KOPT-K1 (cell line): Measurements from ENCODE around the gene ASIC2.

Experiments
- H3K27ac ChIP-seq: fragments of 200-600 bp; sonication (generic); 2 replicates; pipeline ENCODE4 v1.5.1; 2016; ENCODE audit warnings: antibody characterized with exemption, mild to moderate bottlenecking, low read depth, low read length; ENCODE audit not compliant: poor library complexity, severe bottlenecking
- H3K36me3 ChIP-seq: fragments of 200-600 bp; sonication (generic); 2 replicates; pipeline ENCODE4 v1.5.1; 2017; ENCODE audit warnings: antibody characterized with exemption, mild to moderate bottlenecking, low read length, moderate library complexity; ENCODE audit not compliant: insufficient read depth
- H3K9me3 ChIP-seq: fragments of 200-600 bp; sonication (generic); 2 replicates; pipeline ENCODE4 v1.5.1; 2017; ENCODE audit warnings: antibody characterized with exemption, low read length, mild to moderate bottlenecking; ENCODE audit not compliant: insufficient read depth, poor library complexity, severe bottlenecking

Gene ASIC2

GRCh38 chr17:33269337-33270060 lies 23.6 kb downstream of the ASIC2 start:
- Histone ChIP-seq H3K27ac (no peak overlapping the region), H3K9me3 (no peaks in the 10 kb centered on the region), H3K36me3 (no peaks in the 10 kb centered on the region)

GRCh38 chr17:33267851-33268548 lies 25.1 kb downstream of the ASIC2 start:
- H3K9me3 ChIP-seq = no peaks in the 10 kb centered on the region
- no peaks in the 10 kb centered on the region for H3K36me3 ChIP-seq
- no peak overlapping the region for H3K27ac ChIP-seq

- Histone ChIP-seq H3K36me3 (no peaks in the 10 kb centered on the region), H3K27ac (no peak overlapping the region), H3K9me3 (no peaks in the 10 kb centered on the region)
Observed at GRCh38 chr17:33267271-33267790, 25.8 kb downstream of the ASIC2 start.

GRCh38 chr17:33266611-33267010 lies 26.5 kb downstream of the ASIC2 start:
- no peak overlapping the region for H3K27ac ChIP-seq

GRCh38 chr17:33266116-33266515 lies 27.0 kb downstream of the ASIC2 start:
- Histone ChIP-seq H3K27ac (no peak overlapping the region), H3K36me3 (no peaks in the 10 kb centered on the region), H3K9me3 (no peaks in the 10 kb centered on the region)

More at GRCh38 chr17:33266611-33267010, 26.5 kb downstream of the ASIC2 start:
- Histone ChIP-seq H3K9me3 (no peaks in the 10 kb centered on the region), H3K36me3 (no peaks in the 10 kb centered on the region)

GRCh38 chr17:33263396-33263795 lies 29.7 kb downstream of the ASIC2 start:
- Histone ChIP-seq H3K9me3 (no peaks in the 10 kb centered on the region), H3K36me3 (no peaks in the 10 kb centered on the region), H3K27ac (no peak overlapping the region)

GRCh38 chr17:33262266-33263123 lies 30.6 kb downstream of the ASIC2 start:
- Histone ChIP-seq H3K27ac (no peak overlapping the region), H3K9me3 (no peaks in the 10 kb centered on the region), H3K36me3 (no peaks in the 10 kb centered on the region)

- no peaks in the 10 kb centered on the region for H3K9me3 ChIP-seq
- no peaks in the 10 kb centered on the region for H3K36me3 ChIP-seq
- no peak overlapping the region for H3K27ac ChIP-seq
Observed at GRCh38 chr17:33261820-33262219, 31.3 kb downstream of the ASIC2 start.

- H3K9me3 ChIP-seq = no peaks in the 10 kb centered on the region
- H3K27ac ChIP-seq = no peak overlapping the region
- H3K36me3 ChIP-seq = no peaks in the 10 kb centered on the region
Observed at GRCh38 chr17:33260638-33261037, 32.5 kb downstream of the ASIC2 start.

GRCh38 chr17:33258296-33258695 lies 34.8 kb downstream of the ASIC2 start:
- Histone ChIP-seq H3K9me3 (no peaks in the 10 kb centered on the region), H3K36me3 (no peaks in the 10 kb centered on the region), H3K27ac (no peak overlapping the region)

GRCh38 chr17:33245183-33245582 lies 47.9 kb downstream of the ASIC2 start:
- Histone ChIP-seq H3K9me3 (no peaks in the 10 kb centered on the region), H3K36me3 (no peaks in the 10 kb centered on the region), H3K27ac (no peak overlapping the region)

- H3K36me3 ChIP-seq = no peaks in the 10 kb centered on the region
- no peaks in the 10 kb centered on the region for H3K9me3 ChIP-seq
- no peak overlapping the region for H3K27ac ChIP-seq
Observed at GRCh38 chr17:33243732-33244131, 49.4 kb downstream of the ASIC2 start.

GRCh38 chr17:33242375-33243124 lies 50.5 kb downstream of the ASIC2 start:
- Histone ChIP-seq H3K36me3 (no peaks in the 10 kb centered on the region), H3K27ac (no peak overlapping the region), H3K9me3 (no peaks in the 10 kb centered on the region)

- no peak overlapping the region for H3K27ac ChIP-seq
- H3K9me3 ChIP-seq = no peaks in the 10 kb centered on the region
Observed at GRCh38 chr17:33241390-33241789, 51.7 kb downstream of the ASIC2 start.

More at GRCh38 chr17:33241390-33241789, 51.7 kb downstream of the ASIC2 start:
- H3K36me3 ChIP-seq = no peaks in the 10 kb centered on the region
